AG10803 (cell line): ENCODE data around the gene ALPI.

Source experiments
- DNase-seq: peaks from one replicate; pipeline ENCODE4 v3.0.0; 2010; ENCODE audit warnings: low read depth
- H3K4me3 ChIP-seq: 2 replicates; pipeline ENCODE4 v1.5.1; 2011; ENCODE audit warnings: mild to moderate bottlenecking, low read length, control low read depth
- CTCF ChIP-seq: conservative IDR thresholded peaks from 2 replicates; pipeline ENCODE4 v1.5.1; 2011; ENCODE audit warnings: mild to moderate bottlenecking, low read length, control low read depth, inconsistent platforms

Gene ALPI

GRCh38 chr2:232492963-232493700 is 37.2 kb downstream of the ALPI start:
- H3K4me3 ChIP-seq: no peak overlapping the region
- DNase-seq: no peak
- no peak for TF ChIP-seq CTCF

GRCh38 chr2:232493701-232494474 is 37.9 kb downstream of the ALPI start:
- TF ChIP-seq CTCF: no peak
- no peak overlapping the region for H3K4me3 ChIP-seq
- no peak for DNase-seq

- TF ChIP-seq CTCF: no peak
- no peak for DNase-seq
- H3K4me3 ChIP-seq: no peak overlapping the region
Measured at GRCh38 chr2:232494542-232494941, 38.6 kb downstream of the ALPI start.

GRCh38 chr2:232495292-232495691 is 39.3 kb downstream of the ALPI start:
- no peak for DNase-seq
- no peak overlapping the region for H3K4me3 ChIP-seq
- TF ChIP-seq CTCF: no peak

- TF ChIP-seq CTCF: no peak
- H3K4me3 ChIP-seq: no peak overlapping the region
- DNase-seq: no peak
Measured at GRCh38 chr2:232496501-232497270, 40.7 kb downstream of the ALPI start.

- DNase-seq: no peak
- no peak overlapping the region for H3K4me3 ChIP-seq
- TF ChIP-seq CTCF: no peak
Measured at GRCh38 chr2:232497348-232497747, 41.4 kb downstream of the ALPI start.
